Vagina (tissue), 2 donors: ENCODE data around the gene MAD1L1. TPM values are rescaled to one million over a fixed set of nuclear protein-coding genes. Genes with fewer than 3 reads are reported as not detected.
A peak's percentile ranks its signal among the peaks of the same experiment; 100 is the strongest.

ENCODE experiments used
- DNase-seq, 2 donors: peaks; one replicate each; pipeline ENCODE4 v3.0.0-alpha.2; 2017; ENCODE audit errors: extremely low spot score in 2 of 2
- H3K27ac ChIP-seq: fragments of 200-600 bp; sonication (generic); one replicate; pipeline ENCODE4 v1.5.1; 2019
- H3K27me3 ChIP-seq: fragments of 200-600 bp; sonication (generic); one replicate; pipeline ENCODE4 v1.5.1; 2019
- H3K36me3 ChIP-seq, 2 donors: fragments of 200-600 bp; sonication (generic); one replicate each; pipeline ENCODE4 v1.5.1; 2017 to 2019
- H3K4me1 ChIP-seq: fragments of 200-600 bp; sonication (generic); one replicate; pipeline ENCODE4 v1.5.1; 2019
- H3K4me3 ChIP-seq, 2 donors: fragments of 200-600 bp; sonication (generic); 1 replicate in 1 of 2; 2 replicates in 1 of 2; pipeline ENCODE4 v1.5.1; 2016 to 2019
- H3K9me3 ChIP-seq: fragments of 200-600 bp; sonication (generic); one replicate; pipeline ENCODE4 v1.5.1; 2019
- POLR2A ChIP-seq, 2 donors: fragments of 450-650 bp; IDR thresholded peaks; one replicate each; pipeline ENCODE4 v1.6.1; 2017; ENCODE audit warnings: antibody characterized with exemption in 2 of 2, mild to moderate bottlenecking in 2 of 2, moderate library complexity in 2 of 2
- POLR2AphosphoS5 ChIP-seq, 2 donors: sonication (generic); formaldehyde crosslinking; IDR thresholded peaks; one replicate each; pipeline ENCODE4 v1.9.0; 2017; ENCODE audit warnings: antibody characterized with exemption in 2 of 2, mild to moderate bottlenecking in 2 of 2, low read depth in 1 of 2; ENCODE audit not compliant: insufficient read depth in 1 of 2
- intact Hi-C: fragments of 100-400 bp; cut with DNase I; formaldehyde crosslinking; loops from one replicate; pipeline ENCODE4 v1.15.1; 2023
- total RNA-seq: library from RNA; depleted of rRNA; stranded (reverse); fragments of >200 nt; gene quantifications from one replicate; pipeline ENCODE4 v1.2.3, GENCODE V29; 2016
- TF ChIP-seq, protein P1 (sequence below), 3 experiments: fragments of 450-650 bp in 2 of 3; fragments of 200-600 bp in 1 of 3; sonication (generic) in 1 of 3; IDR thresholded peaks; one replicate each; pipeline ENCODE4 v1.5.1; 2017 to 2019; ENCODE audit warnings: antibody characterized with exemption in 3 of 3, mild to moderate bottlenecking in 2 of 3, moderate library complexity in 2 of 3

Gene MAD1L1
- total RNA-seq, 1 donor from 2014 or later = 62.4 TPM

DNA sequence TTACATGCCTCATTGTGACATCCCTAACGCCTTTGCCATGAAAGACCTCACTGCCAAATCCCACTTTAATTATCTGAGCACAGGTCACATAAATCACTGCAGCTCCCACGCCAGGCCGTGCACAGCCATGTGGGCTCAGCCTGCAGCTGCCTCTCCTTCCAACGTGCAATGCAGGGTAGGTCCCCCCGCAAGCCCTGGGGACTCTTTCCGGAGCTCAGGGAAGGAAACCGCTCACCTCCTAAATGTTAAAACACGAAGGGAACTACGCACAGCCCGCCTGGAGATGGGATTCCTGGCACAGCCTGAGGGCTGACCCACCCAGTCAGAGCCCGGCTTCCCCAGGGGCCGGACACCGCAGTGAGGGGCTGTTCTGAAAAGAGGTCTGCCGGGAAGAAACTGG is 128.0 kb downstream of the MAD1L1 start:
- Histone ChIP-seq H3K4me1 (peaks cover 34% of the 10 kb centered on the region), H3K4me3 (peak overlapping the region in 1 of 2 donors; percentile 26), H3K36me3 (no peaks in the 10 kb centered on the region), H3K27me3 (no peaks in the 10 kb centered on the region), H3K9me3 (no peaks in the 10 kb centered on the region), H3K27ac (peak overlapping the region; percentile 74)
- peak in 1 of 2 donors; percentile 92 for DNase-seq
- intact Hi-C loops = no loop called here
- TF ChIP-seq, protein P1, sequence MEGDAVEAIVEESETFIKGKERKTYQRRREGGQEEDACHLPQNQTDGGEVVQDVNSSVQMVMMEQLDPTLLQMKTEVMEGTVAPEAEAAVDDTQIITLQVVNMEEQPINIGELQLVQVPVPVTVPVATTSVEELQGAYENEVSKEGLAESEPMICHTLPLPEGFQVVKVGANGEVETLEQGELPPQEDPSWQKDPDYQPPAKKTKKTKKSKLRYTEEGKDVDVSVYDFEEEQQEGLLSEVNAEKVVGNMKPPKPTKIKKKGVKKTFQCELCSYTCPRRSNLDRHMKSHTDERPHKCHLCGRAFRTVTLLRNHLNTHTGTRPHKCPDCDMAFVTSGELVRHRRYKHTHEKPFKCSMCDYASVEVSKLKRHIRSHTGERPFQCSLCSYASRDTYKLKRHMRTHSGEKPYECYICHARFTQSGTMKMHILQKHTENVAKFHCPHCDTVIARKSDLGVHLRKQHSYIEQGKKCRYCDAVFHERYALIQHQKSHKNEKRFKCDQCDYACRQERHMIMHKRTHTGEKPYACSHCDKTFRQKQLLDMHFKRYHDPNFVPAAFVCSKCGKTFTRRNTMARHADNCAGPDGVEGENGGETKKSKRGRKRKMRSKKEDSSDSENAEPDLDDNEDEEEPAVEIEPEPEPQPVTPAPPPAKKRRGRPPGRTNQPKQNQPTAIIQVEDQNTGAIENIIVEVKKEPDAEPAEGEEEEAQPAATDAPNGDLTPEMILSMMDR (IDR thresholded peaks at IDR 0.05) = no peak
- peak in 1 of 2 donors; percentile 30 for TF ChIP-seq POLR2AphosphoS5 (IDR thresholded peaks at IDR 0.05; ENCODE audit: insufficient read depth in 1 of 2, low read depth in 1 of 2)

DNA sequence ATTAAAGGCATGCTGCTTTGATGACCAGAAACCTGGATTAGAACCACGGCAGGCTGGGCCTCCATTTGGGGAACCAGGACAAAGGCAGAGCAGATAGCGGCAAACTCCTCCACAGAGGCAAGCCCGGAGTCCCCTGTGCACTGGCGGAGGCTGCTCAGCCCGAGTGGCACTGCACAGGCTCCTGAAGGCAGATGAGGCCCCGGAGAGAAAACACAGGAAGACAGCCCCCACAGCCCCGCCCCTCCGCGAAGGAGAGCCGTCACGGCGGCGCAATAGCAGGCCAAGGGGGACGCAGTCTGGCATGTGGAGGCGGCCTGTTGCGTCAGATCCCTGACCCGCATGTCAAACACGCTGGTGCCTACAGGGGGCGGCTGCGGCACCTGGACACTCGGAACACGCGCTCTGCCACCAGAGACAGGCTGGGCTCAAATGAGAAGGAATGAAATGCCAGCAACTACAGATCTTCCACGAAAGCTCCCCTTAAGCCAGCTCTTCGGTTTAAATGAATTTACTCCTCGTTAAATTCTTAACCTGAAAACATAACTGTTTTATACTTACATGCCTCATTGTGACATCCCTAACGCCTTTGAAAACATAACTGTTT is 128.5 kb downstream of the MAD1L1 start:
- H3K27me3 ChIP-seq = no peaks in the 10 kb centered on the region
- peak overlapping the region; percentile 74 for H3K27ac ChIP-seq
- TF ChIP-seq, protein P1 (IDR thresholded peaks at IDR 0.05) = peak in 2 of 3 experiments; percentile 19 to 74
- TF ChIP-seq POLR2AphosphoS5 (IDR thresholded peaks at IDR 0.05; ENCODE audit: insufficient read depth in 1 of 2, low read depth in 1 of 2) = peak in 1 of 2 donors; percentile 83
- TF ChIP-seq POLR2A (IDR thresholded peaks at IDR 0.05) = no peak
- H3K4me1 ChIP-seq = peaks cover 34% of the 10 kb centered on the region
- peak in 1 of 2 donors; percentile 97 for DNase-seq
- no peaks in the 10 kb centered on the region for H3K9me3 ChIP-seq
- H3K4me3 ChIP-seq = peak overlapping the region; percentile 16 to 26
- intact Hi-C loops = no loop called here
- H3K36me3 ChIP-seq = no peaks in the 10 kb centered on the region

DNA sequence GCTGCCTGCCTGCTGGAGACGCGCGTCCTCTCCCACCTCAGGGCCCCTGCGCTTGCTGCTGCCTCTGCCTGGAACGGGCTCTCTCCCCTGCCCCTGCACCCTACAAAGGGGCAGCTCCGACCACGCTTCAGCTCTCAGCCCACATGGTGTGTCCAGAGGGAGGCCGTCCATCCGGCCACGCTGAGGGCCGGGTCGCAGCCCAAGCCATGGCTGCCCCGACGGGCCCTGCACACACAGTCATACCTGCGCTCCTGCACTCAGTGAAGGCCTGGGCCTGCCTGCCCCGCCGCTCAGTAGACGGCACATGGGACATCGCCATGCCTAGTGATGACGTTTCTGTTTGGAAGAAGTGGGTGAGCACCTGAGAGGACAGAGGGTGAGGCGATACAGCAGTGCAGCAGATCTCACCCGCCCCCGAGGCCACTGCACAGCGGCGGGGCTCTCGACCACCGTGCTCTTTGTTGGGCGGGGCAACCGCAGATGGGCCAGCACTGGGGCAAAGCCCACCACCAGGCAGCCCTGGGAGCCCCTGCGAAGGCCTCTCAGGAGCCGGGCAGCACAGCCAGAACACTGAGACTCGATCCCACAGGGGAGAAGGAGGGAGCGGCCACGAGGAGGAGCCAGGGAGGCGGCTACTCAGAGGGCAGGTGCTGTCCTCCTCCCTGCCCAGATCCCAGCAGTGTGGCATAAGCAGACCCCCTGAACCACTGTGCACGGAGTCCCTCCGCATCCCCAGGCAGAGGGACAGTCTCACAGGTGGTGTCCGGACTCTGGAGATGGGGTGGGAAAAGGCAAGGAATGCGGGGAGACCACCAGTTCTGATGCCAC is 129.5 kb downstream of the MAD1L1 start:
- no peaks in the 10 kb centered on the region for H3K9me3 ChIP-seq
- H3K4me1 ChIP-seq = peaks cover 34% of the 10 kb centered on the region
- intact Hi-C loops = no loop called here
- no peak for DNase-seq
- H3K36me3 ChIP-seq = no peaks in the 10 kb centered on the region
- H3K27ac ChIP-seq = peak overlapping the region; percentile 74
- no peaks in the 10 kb centered on the region for H3K27me3 ChIP-seq
- peak overlapping the region; percentile 16 to 26 for H3K4me3 ChIP-seq
- TF ChIP-seq POLR2AphosphoS5 (IDR thresholded peaks at IDR 0.05; ENCODE audit: insufficient read depth in 1 of 2, low read depth in 1 of 2) (no peak), POLR2A (IDR thresholded peaks at IDR 0.05) (no peak)
- TF ChIP-seq, protein P1 (IDR thresholded peaks at IDR 0.05) = no peak

DNA sequence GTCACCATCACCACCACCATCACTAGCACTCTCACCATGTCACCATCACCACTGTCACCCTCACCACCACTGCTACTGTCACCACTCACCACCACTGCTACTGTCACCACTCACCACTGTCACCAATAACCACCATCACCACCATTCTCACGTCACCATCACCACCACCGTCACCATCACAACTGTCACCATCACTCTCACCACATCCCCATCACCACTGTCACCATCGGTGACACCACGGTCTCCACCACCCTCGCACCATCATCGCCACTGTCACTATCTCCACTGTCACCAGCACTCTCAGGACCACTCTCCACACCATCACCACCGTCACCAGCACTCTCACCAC is 130.4 kb downstream of the MAD1L1 start:
- H3K9me3 ChIP-seq = no peaks in the 10 kb centered on the region
- no peak overlapping the region for H3K4me3 ChIP-seq
- intact Hi-C loops = no loop called here
- DNase-seq = no peak
- H3K4me1 ChIP-seq = peaks cover 34% of the 10 kb centered on the region
- no peak overlapping the region for H3K27ac ChIP-seq
- TF ChIP-seq, protein P1 (IDR thresholded peaks at IDR 0.05) = no peak
- TF ChIP-seq POLR2A (IDR thresholded peaks at IDR 0.05) (no peak), POLR2AphosphoS5 (IDR thresholded peaks at IDR 0.05; ENCODE audit: insufficient read depth in 1 of 2, low read depth in 1 of 2) (no peak)
- no peaks in the 10 kb centered on the region for H3K27me3 ChIP-seq
- no peaks in the 10 kb centered on the region for H3K36me3 ChIP-seq
